Prostate gland (tissue), 2 donors: ENCODE measurements around the gene TIMM9.

ENCODE experiments used
- CTCF ChIP-seq, 4 experiments: fragments of 200-600 bp in 2 of 4; fragments of 450-650 bp in 2 of 4; sonication (generic) in 2 of 4; IDR thresholded peaks; 1 replicate in 3 of 4; 2 replicates in 1 of 4; pipeline ENCODE4 v1.5.1; 2016 to 2019; ENCODE audit warnings: antibody characterized with exemption in 4 of 4, mild to moderate bottlenecking in 2 of 4, moderate library complexity in 2 of 4
- POLR2A ChIP-seq: fragments of 450-650 bp; IDR thresholded peaks from one replicate; pipeline ENCODE4 v1.6.1; 2016; ENCODE audit warnings: antibody characterized with exemption, mild to moderate bottlenecking
- POLR2AphosphoS5 ChIP-seq: sonication (generic); formaldehyde crosslinking; IDR thresholded peaks from one replicate; pipeline ENCODE4 v1.6.1; 2017; ENCODE audit warnings: antibody characterized with exemption

GRCh38 chr14:58465421-58465820, 38.1 kb upstream of the TIMM9 start:
- no peak for TF ChIP-seq CTCF (IDR thresholded peaks at IDR 0.05)
- TF ChIP-seq POLR2A: no peak
- no peak for TF ChIP-seq POLR2AphosphoS5
